ENCODE data around the gene TLE2.

Gene TLE2

DNA sequence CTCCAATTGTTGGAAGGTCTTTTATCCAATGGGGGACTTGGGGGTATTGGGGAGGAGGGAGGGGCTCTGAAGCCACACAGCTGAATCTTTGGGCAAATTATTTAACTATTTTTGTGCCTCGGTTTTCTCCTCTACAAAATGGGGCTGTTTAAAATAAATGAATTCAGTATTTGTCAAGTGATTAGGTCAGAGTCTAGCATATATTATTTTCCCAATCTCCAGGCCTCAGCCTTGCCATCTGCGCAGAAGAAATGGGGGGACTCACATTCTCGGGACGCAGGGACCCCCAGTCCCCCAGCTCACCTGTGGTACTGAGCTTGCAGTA is 31.7 kb upstream of the TLE2 start:
- no peak overlapping the region for H3K4me2 ChIP-seq (ENCODE audit: low read depth, low read length)
- peaks cover 3% of the 10 kb centered on the region; the same call in 1 of the 2 replicates for H3K4me1 ChIP-seq (ENCODE audit: low read length)
- H3K9me2 ChIP-seq (replicated peaks; ENCODE audit: insufficient read depth, low read length), result no peaks in the 10 kb centered on the region
- H3K27me3 ChIP-seq (replicated peaks; ENCODE audit: insufficient read depth, low read length), result peaks cover 22% of the 10 kb centered on the region
- H3K79me2 ChIP-seq (ENCODE audit: low read length), result no peaks in the 10 kb centered on the region
- no peaks in the 10 kb centered on the region for H3K36me3 ChIP-seq (replicated peaks; ENCODE audit: insufficient read depth, low read length)
- H4K20me1 ChIP-seq (ENCODE audit: insufficient read depth, low read length), result no peaks in the 10 kb centered on the region
- TF ChIP-seq, protein P1, sequence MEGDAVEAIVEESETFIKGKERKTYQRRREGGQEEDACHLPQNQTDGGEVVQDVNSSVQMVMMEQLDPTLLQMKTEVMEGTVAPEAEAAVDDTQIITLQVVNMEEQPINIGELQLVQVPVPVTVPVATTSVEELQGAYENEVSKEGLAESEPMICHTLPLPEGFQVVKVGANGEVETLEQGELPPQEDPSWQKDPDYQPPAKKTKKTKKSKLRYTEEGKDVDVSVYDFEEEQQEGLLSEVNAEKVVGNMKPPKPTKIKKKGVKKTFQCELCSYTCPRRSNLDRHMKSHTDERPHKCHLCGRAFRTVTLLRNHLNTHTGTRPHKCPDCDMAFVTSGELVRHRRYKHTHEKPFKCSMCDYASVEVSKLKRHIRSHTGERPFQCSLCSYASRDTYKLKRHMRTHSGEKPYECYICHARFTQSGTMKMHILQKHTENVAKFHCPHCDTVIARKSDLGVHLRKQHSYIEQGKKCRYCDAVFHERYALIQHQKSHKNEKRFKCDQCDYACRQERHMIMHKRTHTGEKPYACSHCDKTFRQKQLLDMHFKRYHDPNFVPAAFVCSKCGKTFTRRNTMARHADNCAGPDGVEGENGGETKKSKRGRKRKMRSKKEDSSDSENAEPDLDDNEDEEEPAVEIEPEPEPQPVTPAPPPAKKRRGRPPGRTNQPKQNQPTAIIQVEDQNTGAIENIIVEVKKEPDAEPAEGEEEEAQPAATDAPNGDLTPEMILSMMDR (IDR thresholded peaks at IDR 0.05; ENCODE audit: low read length), result no peak
- H3F3A ChIP-seq (ENCODE audit: insufficient read depth, low read length), result 0 out of 2 replicates have a peak, but pooled peaks cover 2% of the 10 kb centered on the region
- no peak overlapping the region for H3K4me3 ChIP-seq (ENCODE audit: low read length)
- H3K9me3 ChIP-seq (replicated peaks; ENCODE audit: insufficient read depth, low read length), result no peaks in the 10 kb centered on the region
- no peak overlapping the region for H2AFZ ChIP-seq (ENCODE audit: low read length)
- no peak for DNase-seq
- H3K9ac ChIP-seq (ENCODE audit: low read length), result no peak overlapping the region
- no peak overlapping the region for H3K27ac ChIP-seq (ENCODE audit: low read length)

- H3F3A ChIP-seq (ENCODE audit: insufficient read depth, low read length), result no peaks in the 10 kb centered on the region
- peaks cover 31% of the 10 kb centered on the region for H3K27me3 ChIP-seq (replicated peaks; ENCODE audit: insufficient read depth, low read length)
- H3K9ac ChIP-seq (ENCODE audit: low read length), result no peak overlapping the region
- H3K4me1 ChIP-seq (ENCODE audit: low read length), result no peaks in the 10 kb centered on the region
- H3K79me2 ChIP-seq (ENCODE audit: low read length), result no peaks in the 10 kb centered on the region
- H3K4me2 ChIP-seq (ENCODE audit: low read depth, low read length), result no peak overlapping the region
- no peaks in the 10 kb centered on the region for H3K9me3 ChIP-seq (replicated peaks; ENCODE audit: insufficient read depth, low read length)
- no peaks in the 10 kb centered on the region for H3K9me2 ChIP-seq (replicated peaks; ENCODE audit: insufficient read depth, low read length)
- H3K36me3 ChIP-seq (replicated peaks; ENCODE audit: insufficient read depth, low read length), result no peaks in the 10 kb centered on the region
- DNase-seq, result no peak
- no peak overlapping the region for H3K4me3 ChIP-seq (ENCODE audit: low read length)
- TF ChIP-seq EZH2 (optimal IDR thresholded peaks at IDR 0.05; ENCODE audit: low read depth, low read length), result no peak
- TF ChIP-seq, protein P1 (IDR thresholded peaks at IDR 0.05; ENCODE audit: low read length), result no peak
- TF ChIP-seq EZH2phosphoT487 (IDR thresholded peaks at IDR 0.05; ENCODE audit: low read length), result no peak
- no peak overlapping the region for H2AFZ ChIP-seq (ENCODE audit: low read length)
- H4K20me1 ChIP-seq (ENCODE audit: insufficient read depth, low read length), result no peaks in the 10 kb centered on the region
- no peak overlapping the region for H3K27ac ChIP-seq (ENCODE audit: low read length)
Measured at GRCh38 chr19:3059653-3060052, 30.6 kb upstream of the TLE2 start.

DNA sequence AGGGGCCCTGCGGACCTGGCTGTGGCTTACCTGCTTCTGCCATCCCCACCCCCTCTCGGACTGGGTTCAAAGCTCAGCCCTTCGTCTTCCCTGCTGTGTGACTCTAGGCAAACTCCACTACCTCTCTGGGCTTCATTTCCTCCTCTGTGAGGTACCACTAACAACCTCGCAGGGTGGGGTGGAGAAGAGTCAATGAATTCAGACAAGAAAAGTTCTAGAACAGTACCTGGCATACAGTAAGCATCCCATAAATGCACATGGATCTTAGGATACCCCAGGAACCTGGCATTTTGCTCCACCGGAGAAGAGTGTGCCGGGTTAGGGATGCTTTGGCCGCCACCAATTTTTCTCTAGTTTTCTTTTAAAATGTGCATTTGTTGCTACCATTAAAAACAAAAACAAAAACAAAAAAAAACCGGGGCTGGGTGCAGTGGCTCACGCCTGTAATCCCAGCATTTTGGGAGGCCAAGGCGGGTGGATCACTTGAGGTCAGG is 29.8 kb upstream of the TLE2 start:
- Histone ChIP-seq H3K27me3 (replicated peaks; ENCODE audit: insufficient read depth, low read length) (peaks cover 38% of the 10 kb centered on the region), H3K27ac (ENCODE audit: low read length) (no peak overlapping the region), H3K4me3 (ENCODE audit: low read length) (no peak overlapping the region), H2AFZ (ENCODE audit: low read length) (no peak overlapping the region), H3F3A (ENCODE audit: insufficient read depth, low read length) (no peaks in the 10 kb centered on the region), H3K4me1 (ENCODE audit: low read length) (no peaks in the 10 kb centered on the region), H3K36me3 (replicated peaks; ENCODE audit: insufficient read depth, low read length) (no peaks in the 10 kb centered on the region), H3K9me3 (replicated peaks; ENCODE audit: insufficient read depth, low read length) (no peaks in the 10 kb centered on the region), H3K4me2 (ENCODE audit: low read depth, low read length) (no peak overlapping the region), H3K9me2 (replicated peaks; ENCODE audit: insufficient read depth, low read length) (no peaks in the 10 kb centered on the region), H3K79me2 (ENCODE audit: low read length) (no peaks in the 10 kb centered on the region), H4K20me1 (ENCODE audit: insufficient read depth, low read length) (no peaks in the 10 kb centered on the region), H3K9ac (ENCODE audit: low read length) (no peak overlapping the region)
- no peak for DNase-seq
- TF ChIP-seq, protein P1 (IDR thresholded peaks at IDR 0.05; ENCODE audit: low read length), result no peak
